ENCODE results near the gene OPCML. TPM values are rescaled to one million over a fixed set of nuclear protein-coding genes. Genes with fewer than 3 reads are reported as not detected.

Gene OPCML
- total and polyA plus RNA-seq, 4 donors, result under 0.01 to 1.3 (median 0.88) TPM; not detected in 1

DNA sequence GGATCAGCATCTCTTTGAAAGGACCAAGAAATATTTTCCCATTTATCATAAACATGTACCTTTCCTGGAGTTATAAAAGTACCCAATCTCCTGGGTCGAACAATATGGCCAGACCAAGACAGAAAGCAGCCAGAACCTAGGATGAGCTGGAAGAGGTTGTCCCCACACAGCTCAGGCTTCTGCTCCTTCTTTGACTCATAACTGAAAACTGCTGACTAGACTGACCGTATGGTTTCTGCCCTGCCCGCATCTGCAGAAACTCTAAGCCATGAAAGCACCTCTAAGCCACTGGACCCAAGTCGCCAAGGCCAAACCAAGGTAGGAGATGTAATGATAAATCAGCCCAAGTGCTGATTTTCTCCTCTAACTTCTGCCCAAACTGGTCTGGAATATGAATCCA, 129.8 kb downstream of the OPCML start:
- Histone ChIP-seq H3K4me1 (ENCODE audit: control insufficient read depth in 1 of 2, insufficient read depth in 2 of 2, low read length in 2 of 2) (no peaks in the 10 kb centered on the region), H3K9me3 (ENCODE audit: control insufficient read depth, low read length) (no peaks in the 10 kb centered on the region), H3K27ac (ENCODE audit: low read depth in 1 of 2, low read length in 2 of 2) (no peak overlapping the region), H3K4me3 (ENCODE audit: low read length in 2 of 2) (no peak overlapping the region), H3K27me3 (ENCODE audit: control insufficient read depth in 1 of 2, insufficient read depth in 2 of 2, low read length in 1 of 2) (no peaks in the 10 kb centered on the region), H3K36me3 (ENCODE audit: control insufficient read depth in 1 of 2, insufficient read depth in 2 of 2, low read length in 1 of 2) (no peaks in the 10 kb centered on the region)
- ATAC-seq (ENCODE audit: low FRiP score) (no peak), DNase-seq (no peak)
- 86 to 92% methylated on average over 4 of the region's 4 CpGs for WGBS, 2 donors
- intact Hi-C loops (cut with DNase I), result no loop called here

DNA sequence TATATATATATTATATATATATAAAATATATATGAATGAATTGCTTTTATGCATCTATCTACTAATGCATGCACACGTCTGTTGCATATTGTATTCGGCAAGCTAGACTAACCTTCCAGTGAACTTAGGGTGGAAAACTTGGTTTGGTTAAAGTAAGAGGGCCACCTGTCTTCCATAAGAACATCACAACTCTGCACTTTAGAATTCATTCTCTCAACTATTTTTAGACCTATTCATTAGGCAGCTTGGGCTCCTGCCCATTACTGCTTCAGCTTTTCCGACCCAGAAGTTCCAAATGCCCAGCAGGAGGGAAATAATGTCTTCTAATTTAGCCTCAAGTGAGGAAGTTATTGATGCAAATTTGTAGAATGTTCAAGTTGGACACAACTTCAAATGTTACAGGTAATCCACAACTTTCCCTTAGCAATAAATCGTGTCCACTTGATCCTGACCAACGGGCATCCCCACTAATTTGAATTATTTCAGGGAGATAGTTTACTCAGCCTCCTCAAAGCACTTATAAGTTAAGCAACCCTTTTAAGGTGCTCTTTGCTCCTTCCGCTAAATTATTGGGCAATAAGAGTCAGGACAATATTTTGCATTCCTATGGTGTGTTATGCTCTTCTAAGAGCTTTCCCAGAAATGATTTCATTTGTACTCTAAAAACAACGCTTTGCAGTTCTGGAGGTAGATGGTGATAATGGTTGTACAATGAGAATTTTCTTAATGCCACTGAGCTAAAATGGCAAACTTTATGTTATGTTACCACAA, 132.3 kb downstream of the OPCML start:
- no peaks in the 10 kb centered on the region for H3K4me1 ChIP-seq (ENCODE audit: control insufficient read depth in 1 of 2, insufficient read depth in 2 of 2, low read length in 2 of 2)
- H3K4me3 ChIP-seq (ENCODE audit: low read length in 2 of 2), result no peak overlapping the region
- intact Hi-C loops (cut with DNase I), result no loop called here
- WGBS, 2 donors, result 54 to 58% methylated on average over 7 of the region's 7 CpGs
- H3K27me3 ChIP-seq (ENCODE audit: control insufficient read depth in 1 of 2, insufficient read depth in 2 of 2, low read length in 1 of 2), result no peaks in the 10 kb centered on the region
- no peaks in the 10 kb centered on the region for H3K36me3 ChIP-seq (ENCODE audit: control insufficient read depth in 1 of 2, insufficient read depth in 2 of 2, low read length in 1 of 2)
- no peaks in the 10 kb centered on the region for H3K9me3 ChIP-seq (ENCODE audit: control insufficient read depth, low read length)
- ATAC-seq (ENCODE audit: low FRiP score) (no peak), DNase-seq (no peak)
- H3K27ac ChIP-seq (ENCODE audit: low read depth in 1 of 2, low read length in 2 of 2), result no peak overlapping the region

DNA sequence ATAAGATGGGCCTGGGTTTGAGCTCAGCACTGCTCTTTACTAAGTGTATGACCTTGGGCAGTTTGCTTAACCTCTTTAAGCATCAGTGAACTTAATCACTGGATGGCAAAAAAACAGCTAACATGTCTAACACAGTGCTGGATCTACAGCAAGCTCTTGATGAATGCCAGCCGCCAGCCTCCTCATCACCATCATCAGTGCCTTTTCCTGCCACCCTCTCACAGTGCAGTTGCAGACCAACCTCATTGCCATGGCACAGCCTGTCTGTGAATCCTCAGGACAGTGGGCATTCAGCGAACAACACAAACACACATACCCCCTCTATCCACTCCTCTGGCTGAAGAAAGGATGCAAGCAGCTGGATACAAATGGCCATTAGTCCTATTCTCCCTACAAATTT, 133.0 kb downstream of the OPCML start:
- H3K27me3 ChIP-seq (ENCODE audit: control insufficient read depth in 1 of 2, insufficient read depth in 2 of 2, low read length in 1 of 2), result no peaks in the 10 kb centered on the region
- intact Hi-C loops (cut with DNase I), result no loop called here
- no peak for DNase-seq
- no peak for ATAC-seq (ENCODE audit: low FRiP score)
- H3K9me3 ChIP-seq (ENCODE audit: control insufficient read depth, low read length), result no peaks in the 10 kb centered on the region
- 75 to 87% methylated on average over 2 of the region's 2 CpGs for WGBS, 2 donors
- H3K4me3 ChIP-seq (ENCODE audit: low read length in 2 of 2), result no peak overlapping the region
- no peaks in the 10 kb centered on the region for H3K4me1 ChIP-seq (ENCODE audit: control insufficient read depth in 1 of 2, insufficient read depth in 2 of 2, low read length in 2 of 2)
- H3K36me3 ChIP-seq (ENCODE audit: control insufficient read depth in 1 of 2, insufficient read depth in 2 of 2, low read length in 1 of 2), result no peaks in the 10 kb centered on the region
- H3K27ac ChIP-seq (ENCODE audit: low read depth in 1 of 2, low read length in 2 of 2), result no peak overlapping the region

DNA sequence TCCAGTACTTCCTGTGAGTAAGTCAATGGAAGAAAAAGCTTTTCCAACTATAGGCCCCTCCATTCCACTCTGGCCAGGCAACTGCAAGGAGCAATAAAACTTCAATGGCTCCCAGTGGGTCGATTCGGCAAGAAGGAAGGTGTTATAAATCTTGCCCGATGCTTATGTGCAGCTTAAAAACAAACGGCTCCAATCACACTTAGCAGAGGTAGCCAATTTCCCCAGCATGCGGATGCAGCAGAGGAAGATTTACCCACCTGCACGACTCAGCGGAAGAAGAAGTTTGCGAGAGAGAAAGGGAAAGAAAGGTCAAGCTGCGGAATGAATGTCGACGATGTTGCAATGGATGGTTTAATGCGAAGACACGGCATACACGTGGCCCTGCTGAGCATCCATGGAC, 141.5 kb downstream of the OPCML start:
- DNase-seq, result no peak
- WGBS, 2 donors, result 71 to 76% methylated on average over 14 of the region's 14 CpGs
- no peaks in the 10 kb centered on the region for H3K36me3 ChIP-seq (ENCODE audit: control insufficient read depth in 1 of 2, insufficient read depth in 2 of 2, low read length in 1 of 2)
- no peak for ATAC-seq (ENCODE audit: low FRiP score)
- no peaks in the 10 kb centered on the region for H3K4me1 ChIP-seq (ENCODE audit: control insufficient read depth in 1 of 2, insufficient read depth in 2 of 2, low read length in 2 of 2)
- H3K4me3 ChIP-seq (ENCODE audit: low read length in 2 of 2), result no peak overlapping the region
- intact Hi-C loops (cut with DNase I), result no loop called here
- peaks cover 0 to 2% of the 10 kb centered on the region in 2 donors for H3K27me3 ChIP-seq (ENCODE audit: control insufficient read depth in 1 of 2, insufficient read depth in 2 of 2, low read length in 1 of 2)
- no peak overlapping the region for H3K27ac ChIP-seq (ENCODE audit: low read depth in 1 of 2, low read length in 2 of 2)
- peaks cover 2% of the 10 kb centered on the region for H3K9me3 ChIP-seq (ENCODE audit: control insufficient read depth, low read length)

GRCh38 chr11:133388975-133389568, 143.2 kb downstream of the OPCML start:
- WGBS, 2 donors, result 91% methylated on average over 5 of the region's 5 CpGs
- Histone ChIP-seq H3K27me3 (ENCODE audit: control insufficient read depth in 1 of 2, insufficient read depth in 2 of 2, low read length in 1 of 2) (peaks cover 0 to 2% of the 10 kb centered on the region in 2 donors), H3K4me1 (ENCODE audit: control insufficient read depth in 1 of 2, insufficient read depth in 2 of 2, low read length in 2 of 2) (no peaks in the 10 kb centered on the region), H3K9me3 (ENCODE audit: control insufficient read depth, low read length) (peaks cover 2% of the 10 kb centered on the region), H3K4me3 (ENCODE audit: low read length in 2 of 2) (no peak overlapping the region), H3K36me3 (ENCODE audit: control insufficient read depth in 1 of 2, insufficient read depth in 2 of 2, low read length in 1 of 2) (no peaks in the 10 kb centered on the region), H3K27ac (ENCODE audit: low read depth in 1 of 2, low read length in 2 of 2) (no peak overlapping the region)
- ATAC-seq (ENCODE audit: low FRiP score), result no peak
- intact Hi-C loops (cut with DNase I), result no loop called here
- DNase-seq, result no peak

- DNase-seq (no peak), ATAC-seq (ENCODE audit: low FRiP score) (no peak)
- no peaks in the 10 kb centered on the region for H3K36me3 ChIP-seq (ENCODE audit: control insufficient read depth in 1 of 2, insufficient read depth in 2 of 2, low read length in 1 of 2)
- peaks cover 2% of the 10 kb centered on the region for H3K9me3 ChIP-seq (ENCODE audit: control insufficient read depth, low read length)
- H3K27me3 ChIP-seq (ENCODE audit: control insufficient read depth in 1 of 2, insufficient read depth in 2 of 2, low read length in 1 of 2), result peaks cover 0 to 1% of the 10 kb centered on the region in 2 donors
- H3K4me1 ChIP-seq (ENCODE audit: control insufficient read depth in 1 of 2, insufficient read depth in 2 of 2, low read length in 2 of 2), result no peaks in the 10 kb centered on the region
- 74 to 79% methylated on average over 2 of the region's 2 CpGs for WGBS, 2 donors
- H3K4me3 ChIP-seq (ENCODE audit: low read length in 2 of 2), result no peak overlapping the region
- intact Hi-C loops (cut with DNase I), result no loop called here
- H3K27ac ChIP-seq (ENCODE audit: low read depth in 1 of 2, low read length in 2 of 2), result no peak overlapping the region
Observed at GRCh38 chr11:133388260-133388659, 144.0 kb downstream of the OPCML start.

- Histone ChIP-seq H3K27ac (ENCODE audit: low read depth in 1 of 2, low read length in 2 of 2) (no peak overlapping the region), H3K27me3 (ENCODE audit: control insufficient read depth in 1 of 2, insufficient read depth in 2 of 2, low read length in 1 of 2) (no peaks in the 10 kb centered on the region), H3K4me1 (ENCODE audit: control insufficient read depth in 1 of 2, insufficient read depth in 2 of 2, low read length in 2 of 2) (no peaks in the 10 kb centered on the region), H3K4me3 (ENCODE audit: low read length in 2 of 2) (no peak overlapping the region), H3K36me3 (ENCODE audit: control insufficient read depth in 1 of 2, insufficient read depth in 2 of 2, low read length in 1 of 2) (no peaks in the 10 kb centered on the region), H3K9me3 (ENCODE audit: control insufficient read depth, low read length) (peaks cover 2% of the 10 kb centered on the region)
- DNase-seq (no peak), ATAC-seq (ENCODE audit: low FRiP score) (no peak)
- intact Hi-C loops (cut with DNase I), result no loop called here
- 53 to 61% methylated on average over 4 of the region's 4 CpGs for WGBS, 2 donors
Observed at GRCh38 chr11:133386852-133387251, 145.4 kb downstream of the OPCML start.

GRCh38 chr11:133386262-133386661, 146.0 kb downstream of the OPCML start:
- intact Hi-C loops (cut with DNase I), result no loop called here
- Histone ChIP-seq H3K36me3 (ENCODE audit: control insufficient read depth in 1 of 2, insufficient read depth in 2 of 2, low read length in 1 of 2) (no peaks in the 10 kb centered on the region), H3K4me3 (ENCODE audit: low read length in 2 of 2) (no peak overlapping the region), H3K27ac (ENCODE audit: low read depth in 1 of 2, low read length in 2 of 2) (no peak overlapping the region), H3K4me1 (ENCODE audit: control insufficient read depth in 1 of 2, insufficient read depth in 2 of 2, low read length in 2 of 2) (no peaks in the 10 kb centered on the region), H3K27me3 (ENCODE audit: control insufficient read depth in 1 of 2, insufficient read depth in 2 of 2, low read length in 1 of 2) (no peaks in the 10 kb centered on the region), H3K9me3 (ENCODE audit: control insufficient read depth, low read length) (peaks cover 2% of the 10 kb centered on the region)
- ATAC-seq (ENCODE audit: low FRiP score) (no peak), DNase-seq (no peak)
- 50 to 57% methylated on average over 4 of the region's 4 CpGs for WGBS, 2 donors

GRCh38 chr11:133385781-133386180, 146.5 kb downstream of the OPCML start:
- H3K4me3 ChIP-seq (ENCODE audit: low read length in 2 of 2), result no peak overlapping the region
- intact Hi-C loops (cut with DNase I), result no loop called here
- WGBS, 2 donors, result 77 to 81% methylated on average over 4 of the region's 4 CpGs

More at GRCh38 chr11:133385781-133386180, 146.5 kb downstream of the OPCML start:
- Histone ChIP-seq H3K36me3 (ENCODE audit: control insufficient read depth in 1 of 2, insufficient read depth in 2 of 2, low read length in 1 of 2) (no peaks in the 10 kb centered on the region), H3K4me1 (ENCODE audit: control insufficient read depth in 1 of 2, insufficient read depth in 2 of 2, low read length in 2 of 2) (no peaks in the 10 kb centered on the region), H3K9me3 (ENCODE audit: control insufficient read depth, low read length) (no peaks in the 10 kb centered on the region), H3K27ac (ENCODE audit: low read depth in 1 of 2, low read length in 2 of 2) (no peak overlapping the region), H3K27me3 (ENCODE audit: control insufficient read depth in 1 of 2, insufficient read depth in 2 of 2, low read length in 1 of 2) (no peaks in the 10 kb centered on the region)
- DNase-seq (no peak), ATAC-seq (ENCODE audit: low FRiP score) (no peak)
